NCI-H2196 treated with DMSO at 0.1 percent for 48 hours (cell line): ENCODE results near the gene AK9.
"Not testable (repeated sequence)": the region's sequence is repeated elsewhere in the genome, so short reads cannot be mapped to it uniquely, and the experiment has no call there.

Source experiments
- DNase-seq: peaks from one replicate; lab custom pipeline; 2025; ENCODE audit not compliant: unreplicated experiment; lab: John Stamatoyannopoulos, UW

AK9 gene

GRCh38 chr6:109696355-109696754, 5.4 kb upstream of the AK9 start:
- no peak for DNase-seq

DNA sequence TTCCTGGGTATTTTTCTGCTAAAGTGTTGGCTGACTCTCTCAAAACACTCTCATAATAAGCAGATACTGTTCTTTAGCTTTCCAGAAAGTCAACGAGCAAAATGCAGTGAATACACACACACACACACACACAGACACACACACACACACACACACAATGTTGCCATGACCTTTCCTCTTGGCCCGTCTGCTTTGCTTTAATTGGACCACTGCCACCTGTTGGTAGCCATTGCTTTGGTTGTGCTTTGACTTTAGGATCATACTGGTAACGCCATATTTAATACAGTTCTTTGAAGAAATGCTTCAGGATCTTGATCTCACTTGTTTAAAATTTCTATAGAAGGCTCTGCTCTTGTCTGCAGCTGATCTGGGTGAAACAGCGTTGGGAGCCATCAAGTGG, 4.5 kb upstream of the AK9 start:
- DNase-seq = no peak

DNA sequence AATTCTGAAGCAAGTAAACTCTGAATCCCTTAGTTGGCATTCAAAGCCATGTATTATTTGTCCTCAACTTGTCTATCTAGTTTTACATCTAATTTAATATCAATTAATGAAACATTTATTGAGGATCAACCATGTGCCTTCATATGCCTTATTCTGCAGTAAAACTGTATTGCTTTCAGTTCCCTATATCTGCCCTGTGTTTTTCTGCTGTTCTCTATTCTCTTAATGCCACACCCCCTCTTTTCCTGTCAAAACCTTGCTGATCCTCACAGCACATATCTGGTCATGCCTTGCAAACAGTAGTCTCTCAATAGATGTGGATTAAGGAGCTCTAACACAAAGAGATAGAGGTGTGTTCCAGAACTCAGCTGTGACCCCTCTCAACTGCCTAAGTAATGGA, 2.1 kb upstream of the AK9 start:
- no peak for DNase-seq

DNA sequence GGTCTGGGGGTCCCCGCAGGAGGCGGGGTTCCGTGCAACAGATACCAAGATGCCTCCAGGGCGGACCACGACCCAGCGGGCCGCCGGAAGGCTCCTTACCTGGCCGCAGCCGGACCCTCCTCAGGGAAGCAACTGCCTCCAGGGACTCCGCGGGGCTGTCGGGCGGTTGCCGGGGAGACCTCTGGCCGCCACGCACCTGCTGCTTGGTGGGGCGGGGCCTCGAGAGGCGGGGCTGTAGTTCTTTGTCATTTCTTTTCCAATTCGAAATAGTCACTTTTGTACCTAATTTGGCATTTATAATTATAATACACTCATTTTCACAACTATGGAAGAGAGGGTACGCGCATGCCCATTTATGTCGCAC, 647 bp downstream of the AK9 start:
- peak; percentile 56 for DNase-seq

DNA sequence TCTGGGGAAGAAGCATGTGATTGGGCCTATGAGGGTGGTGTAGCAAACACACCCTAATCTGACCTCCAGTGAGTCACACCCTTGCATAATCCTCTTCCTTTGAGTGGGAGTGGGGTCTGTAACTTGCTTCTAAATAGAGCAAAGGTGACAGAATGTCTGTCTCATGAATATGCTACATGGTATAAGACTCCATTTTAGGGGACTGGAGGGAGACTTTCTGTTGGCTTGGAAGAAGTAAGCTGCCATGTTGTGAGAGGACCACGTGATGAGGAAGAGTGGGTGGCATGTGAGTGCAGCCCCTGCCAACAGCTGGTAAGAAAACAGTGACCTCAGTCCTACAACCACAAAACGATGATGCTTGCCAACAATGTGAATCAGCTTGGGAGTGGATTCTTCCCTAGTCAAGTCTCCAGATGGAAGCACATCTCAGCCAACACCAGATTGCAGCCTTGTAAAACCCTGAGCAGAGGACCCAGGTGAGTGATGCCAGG, 3.7 kb downstream of the AK9 start:
- no peak for DNase-seq

DNA sequence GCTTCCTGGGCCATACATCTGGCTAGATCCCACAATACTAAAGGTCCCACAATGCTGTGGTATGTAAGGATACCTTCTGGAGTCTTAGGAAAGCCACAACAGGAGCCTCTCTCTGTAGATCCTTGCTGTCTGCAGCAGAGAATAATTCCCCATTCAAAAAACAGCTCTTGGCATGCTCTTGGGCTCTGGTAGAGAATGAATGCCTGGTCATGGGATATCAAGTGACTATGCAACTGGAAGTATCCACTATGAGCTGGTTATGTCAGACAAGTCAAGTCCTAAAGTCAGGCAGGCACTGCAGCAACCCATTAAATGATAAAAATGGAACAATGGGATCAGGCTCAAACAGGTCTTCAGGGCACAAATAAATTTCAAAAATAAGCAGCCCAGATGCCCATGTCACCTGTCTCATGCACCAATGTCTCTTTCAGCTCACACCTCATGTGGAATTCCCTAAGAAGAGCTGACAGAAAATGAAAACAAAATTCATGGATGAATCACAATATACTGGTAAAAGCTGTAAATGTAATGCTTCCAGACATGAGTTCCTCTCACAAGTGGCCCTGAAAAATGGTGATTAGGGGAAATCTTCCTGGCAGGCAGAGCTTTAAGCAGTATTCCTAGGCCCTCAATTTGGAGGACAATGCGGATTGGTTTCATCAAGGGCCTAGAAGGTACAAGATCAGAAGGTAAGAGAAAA, 4.3 kb downstream of the AK9 start:
- DNase-seq = no peak

GRCh38 chr6:109678661-109679505, 12.1 kb downstream of the AK9 start:
- DNase-seq = not testable (repeated sequence)

- no peak for DNase-seq
Observed at GRCh38 chr6:109678240-109678639, 12.8 kb downstream of the AK9 start.

DNA sequence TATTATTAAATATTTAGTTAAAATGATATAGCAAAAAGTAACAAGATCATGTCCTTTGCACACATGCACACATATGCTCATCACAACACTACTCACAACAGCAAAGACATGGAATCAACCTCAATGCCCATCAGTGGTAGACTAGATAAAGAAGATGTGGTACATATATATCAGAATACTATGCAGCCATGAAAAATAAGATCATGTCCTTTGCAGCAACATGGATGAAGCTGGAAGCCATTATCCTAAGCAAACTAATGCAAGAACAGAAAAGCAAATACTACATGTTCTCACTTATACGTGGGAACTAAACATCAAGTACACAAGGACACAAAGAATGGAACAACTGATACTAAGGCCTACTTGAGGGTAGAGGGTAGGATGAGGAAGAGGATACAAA, 14.3 kb downstream of the AK9 start:
- DNase-seq = no peak

GRCh38 chr6:109672839-109673238, 18.2 kb downstream of the AK9 start:
- no peak for DNase-seq

GRCh38 chr6:109672175-109672574, 18.8 kb downstream of the AK9 start:
- no peak for DNase-seq

GRCh38 chr6:109671733-109672132, 19.3 kb downstream of the AK9 start:
- DNase-seq = no peak

GRCh38 chr6:109669811-109670210, 21.2 kb downstream of the AK9 start:
- DNase-seq = no peak

DNA sequence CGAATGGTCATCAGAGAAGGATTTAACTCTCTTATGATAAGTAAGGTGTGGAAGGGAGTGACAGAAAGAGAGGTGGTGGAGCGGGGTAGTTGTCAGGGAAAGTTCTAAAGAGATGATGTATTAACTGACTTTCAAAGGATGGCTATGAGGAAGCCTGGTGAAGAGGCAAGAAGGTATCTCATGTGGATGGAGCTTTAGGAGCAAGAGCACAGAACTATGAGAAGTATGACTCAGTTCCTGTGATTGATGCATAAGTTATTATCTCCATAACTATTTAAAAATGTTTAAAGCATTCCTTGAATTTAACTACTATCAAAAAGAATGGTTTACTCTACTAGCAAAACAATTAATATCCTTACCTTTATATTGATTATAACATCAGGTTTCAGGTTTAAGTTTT, 28.8 kb downstream of the AK9 start:
- DNase-seq = no peak

GRCh38 chr6:109660526-109661320, 30.3 kb downstream of the AK9 start:
- no peak for DNase-seq

- DNase-seq = no peak
Observed at GRCh38 chr6:109655761-109656262, 35.2 kb downstream of the AK9 start.

DNA sequence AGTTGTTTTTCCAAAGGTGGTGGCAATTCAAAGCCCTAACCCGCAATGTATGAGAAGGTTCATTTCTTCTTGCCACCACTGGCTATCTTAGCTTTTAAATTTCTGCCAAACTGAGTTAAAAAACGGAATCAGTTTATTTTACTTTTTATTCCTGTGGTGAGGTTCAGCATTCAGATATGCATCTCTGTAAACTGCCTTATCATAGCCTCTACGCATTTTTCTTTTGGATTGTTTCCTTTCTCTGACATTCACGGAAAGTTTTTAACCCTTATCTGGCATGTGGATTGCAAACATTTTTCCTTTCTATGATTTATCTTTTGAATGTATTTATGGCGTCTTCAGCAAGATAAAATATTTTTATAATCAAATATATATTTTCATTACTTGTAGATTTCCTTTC, 37.7 kb downstream of the AK9 start:
- no peak for DNase-seq

DNA sequence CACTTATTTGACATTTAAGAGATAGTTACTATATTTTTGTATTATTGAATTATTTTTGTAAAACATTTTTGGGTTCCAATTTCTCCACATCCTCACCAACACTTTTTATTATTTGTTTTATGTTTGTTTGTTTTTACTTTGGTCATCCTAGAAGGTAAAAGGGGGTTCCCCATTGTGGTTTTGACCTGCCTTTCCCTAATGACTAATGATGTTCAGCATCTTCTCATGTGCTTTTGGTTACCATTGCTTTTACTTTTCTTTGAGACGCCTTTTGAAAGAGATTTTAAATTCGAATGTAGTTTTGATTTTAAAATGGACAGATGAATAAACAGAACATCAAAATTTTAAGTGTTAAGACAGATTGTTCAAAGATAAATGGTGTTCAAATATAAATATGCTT, 46.9 kb downstream of the AK9 start:
- no peak for DNase-seq

DNA sequence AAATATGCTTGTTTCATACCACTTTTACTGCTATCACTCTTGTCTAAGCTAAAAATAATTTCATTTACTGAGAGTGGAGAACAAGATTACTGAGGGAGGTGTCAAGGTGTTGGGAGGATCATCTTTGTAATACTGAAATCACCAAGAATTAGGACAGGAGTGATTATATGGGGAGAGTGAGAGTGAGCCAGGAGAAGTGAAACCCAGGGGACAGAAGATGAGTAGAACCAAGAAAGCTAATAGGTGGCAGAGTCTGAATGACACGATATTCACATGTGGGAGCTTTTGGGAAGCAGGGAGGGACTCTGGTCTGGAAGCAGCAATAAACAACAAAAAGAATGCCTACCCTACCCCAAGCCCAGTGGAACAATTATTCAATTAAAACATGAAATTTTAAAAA, 58.6 kb downstream of the AK9 start:
- no peak for DNase-seq

DNA sequence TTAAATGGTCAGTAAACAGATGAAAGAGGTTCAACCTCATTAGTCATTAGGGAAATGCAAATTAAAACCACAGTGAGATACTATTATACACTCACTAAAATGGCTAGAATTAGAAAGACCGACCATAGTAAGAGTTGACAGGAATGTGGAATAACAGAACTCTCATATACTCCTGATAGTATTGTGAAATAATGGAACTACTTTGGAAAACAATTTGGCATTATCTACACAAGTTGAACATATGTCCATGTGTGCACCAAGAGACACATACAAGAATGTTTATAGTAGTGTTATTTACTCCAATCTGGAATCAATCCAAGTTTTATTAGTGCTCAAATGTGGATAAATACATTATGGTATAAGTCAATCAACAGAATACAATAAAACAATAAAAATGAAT, 59.6 kb downstream of the AK9 start:
- no peak for DNase-seq

GRCh38 chr6:109628158-109629000, 62.6 kb downstream of the AK9 start:
- DNase-seq = no peak
